K562 (cell line): ENCODE measurements around the gene PTPRR. TPM values are rescaled to one million over a fixed set of nuclear protein-coding genes. Genes with fewer than 3 reads are reported as not detected.
A peak's percentile ranks its signal among the peaks of the same experiment; 100 is the strongest.

ENCODE experiments used
- ATAC-seq: fragments of 200-7000 bp; cut with Tn5 transposase; 3 replicates; pipeline ENCODE4 v1.9.1; 2020; ENCODE audit warnings: moderate library complexity
- BruUV-seq: library from RNA; stranded (reverse); fragments of 400-500 nt; replicated peaks from 2 replicates; lab custom pipeline; 2021; lab: Mats Ljungman, UMichigan
- CTCF ChIA-PET: fragments of 300-600 bp; formaldehyde crosslinking; extraction: SDS; loops from one replicate; lab custom pipeline; 2021; ENCODE audit warnings: low intra/inter-chr PET ratio; lab: Yijun Ruan, JAX
- POLR2A ChIA-PET: fragments of 300-600, 350-650 bp; sonication (Branson Sonifier 250); formaldehyde crosslinking; extraction: SDS; loops from one replicate; lab custom pipeline; 2021; ENCODE audit warnings: antibody characterized with exemption, inconsistent platforms; lab: Yijun Ruan, JAX
- DNase-seq, 4 experiments: peaks; one replicate each; pipeline versions ENCODE4 v3.0.0 to v3.0.0-alpha.2; 2011 to 2018; ENCODE audit warnings: low spot score in 3 of 4, mixed read lengths in 3 of 4; ENCODE audit errors: extremely low read depth in 1 of 4
- FAIRE-seq: peaks from 2 replicates; lab custom pipeline; 2011; peaks lifted over from hg19 to GRCh38; lab: Jason Lieb, UNC
- H2AFZ ChIP-seq: 2 replicates; pipeline ENCODE4 v1.6.0; 2011; ENCODE audit warnings: low read depth, low read length, control low read depth, inconsistent platforms
- H3K27ac ChIP-seq: fragments of 200-600 bp; 3 replicates; pipeline ENCODE4 v1.8.0; 2011; ENCODE audit warnings: low read depth, mild to moderate bottlenecking, control low read depth, inconsistent platforms, low read length, moderate library complexity, mixed read lengths; ENCODE audit errors: extremely low read depth
- H3K27me3 ChIP-seq, 2 experiments: fragments of 300-600 bp in 1 of 2; 2 replicates in 1 of 2; 3 replicates in 1 of 2; pipeline versions ENCODE4 v1.6.0 to v1.8.0; 2011; ENCODE audit warnings: inconsistent platforms in 2 of 2, low read length in 2 of 2, mild to moderate bottlenecking in 1 of 2, mixed read lengths in 1 of 2, moderate library complexity in 1 of 2; ENCODE audit not compliant: control insufficient read depth in 2 of 2, insufficient read depth in 2 of 2
- H3K36me3 ChIP-seq: fragments of 300-600 bp; 3 replicates; pipeline ENCODE4 v1.8.0; 2011; ENCODE audit warnings: mild to moderate bottlenecking, low read length, inconsistent platforms; ENCODE audit not compliant: control insufficient read depth, insufficient read depth
- H3K4me1 ChIP-seq, 2 experiments: fragments of 200-600 bp in 1 of 2; replicated peaks in 1 of 2; 2 replicates in 1 of 2; 3 replicates in 1 of 2; pipeline versions ENCODE4 v1.5.1 to v1.8.0; 2011; ENCODE audit warnings: inconsistent platforms in 2 of 2, low read length in 2 of 2, mild to moderate bottlenecking in 1 of 2, mixed read lengths in 1 of 2, moderate library complexity in 1 of 2; ENCODE audit not compliant: control insufficient read depth in 2 of 2, insufficient read depth in 2 of 2
- H3K4me2 ChIP-seq: 2 replicates; pipeline ENCODE4 v1.6.1; 2011; ENCODE audit warnings: low read length, control low read depth, inconsistent platforms, mixed read lengths; ENCODE audit not compliant: insufficient read depth
- H3K4me3 ChIP-seq: fragments of 200-600 bp; sonication (generic), shearing (Covaris generic); 2 replicates; pipeline ENCODE4 v1.5.1; 2016; ENCODE audit warnings: control low read depth, inconsistent platforms
- H3K79me2 ChIP-seq: fragments of 200-600 bp; 3 replicates; pipeline ENCODE4 v1.8.0; 2011; ENCODE audit warnings: low read length, inconsistent platforms; ENCODE audit not compliant: control insufficient read depth, insufficient read depth
- H3K9ac ChIP-seq, 2 experiments: 2 replicates each; pipeline versions ENCODE4 v1.6.0 to v1.6.1; 2011; ENCODE audit warnings: low read depth in 2 of 2, low read length in 2 of 2, control low read depth in 1 of 2, inconsistent platforms in 1 of 2, mild to moderate bottlenecking in 1 of 2, mixed read lengths in 1 of 2; ENCODE audit not compliant: insufficient read depth in 1 of 2
- H3K9me1 ChIP-seq: one replicate; pipeline ENCODE4 v1.6.0; 2011; ENCODE audit warnings: inconsistent platforms, mild to moderate bottlenecking, low read length, moderate library complexity; ENCODE audit not compliant: control insufficient read depth, insufficient read depth
- H3K9me3 ChIP-seq: replicated peaks from 2 replicates; pipeline ENCODE4 v1.5.1; 2011; ENCODE audit warnings: low read depth, low read length, inconsistent platforms; ENCODE audit not compliant: control insufficient read depth, insufficient read depth
- H4K20me1 ChIP-seq: replicated peaks from 2 replicates; pipeline ENCODE4 v1.6.1; 2011; ENCODE audit warnings: low read length, inconsistent platforms, mixed read lengths; ENCODE audit not compliant: control insufficient read depth, insufficient read depth
- CBFA2T3 ChIP-seq: fragments of 450-650 bp; IDR thresholded peaks from 2 replicates; pipeline ENCODE4 v1.6.1; 2017
- CTCF ChIP-seq, 3 experiments: IDR thresholded peaks in 2 of 3; conservative IDR thresholded peaks in 1 of 3; 2 replicates each; pipeline ENCODE4 v1.5.1; 2011 to 2012; ENCODE audit warnings: low read length in 3 of 3, mild to moderate bottlenecking in 3 of 3, control low read depth in 2 of 3, improper control_type of control experiment in 1 of 3, inconsistent platforms in 1 of 3, low read depth in 1 of 3, mixed read lengths in 1 of 3, moderate library complexity in 1 of 3; ENCODE audit not compliant: insufficient read depth in 2 of 3
- DMBX1 ChIP-seq: fragments of 250-450 bp; sonication (Bioruptor Pico); IDR thresholded peaks from 2 replicates; pipeline ENCODE4 v1.8.0; 2022; ENCODE audit warnings: inconsistent platforms, mild to moderate bottlenecking, moderate library complexity, borderline replicate concordance
- E2F6 ChIP-seq, 2 experiments: IDR thresholded peaks; 2 replicates each; pipeline ENCODE4 v1.6.1; 2011; ENCODE audit warnings: borderline replicate concordance in 1 of 2, control low read depth in 1 of 2, low read depth in 1 of 2, low read length in 1 of 2, mild to moderate bottlenecking in 1 of 2, mixed read lengths in 1 of 2, moderate library complexity in 1 of 2; ENCODE audit not compliant: insufficient read depth in 1 of 2, insufficient read length in 1 of 2, poor library complexity in 1 of 2, severe bottlenecking in 1 of 2; ENCODE audit errors: extremely low read depth in 1 of 2
- GATAD2A ChIP-seq: fragments of 450-650 bp; IDR thresholded peaks from 2 replicates; pipeline ENCODE4 v1.6.1; 2017
- KDM1A ChIP-seq, 2 experiments: fragments of 450-650 bp; IDR thresholded peaks; 2 replicates each; pipeline ENCODE4 v1.6.1; 2016; ENCODE audit warnings: mild to moderate bottlenecking in 2 of 2
- MCM2 ChIP-seq: fragments of 450-650 bp; IDR thresholded peaks from 2 replicates; pipeline ENCODE4 v1.6.1; 2017; ENCODE audit warnings: low read depth, mild to moderate bottlenecking
- MED1 ChIP-seq: sonication (generic); formaldehyde crosslinking; IDR thresholded peaks from 2 replicates; pipeline ENCODE4 v1.8.1; 2023; ENCODE audit warnings: missing genetic modification reagents, borderline replicate concordance
- MYC ChIP-seq, 2 experiments: fragments of 250-450 bp in 1 of 2; sonication (Bioruptor Pico) in 1 of 2; IDR thresholded peaks; 2 replicates each; pipeline versions ENCODE4 v1.5.1 to v1.6.1; 2012 to 2021; ENCODE audit warnings: low read depth in 2 of 2, borderline replicate concordance in 1 of 2, improper control_type of control experiment in 1 of 2, low read length in 1 of 2, mild to moderate bottlenecking in 1 of 2, moderate library complexity in 1 of 2
- NCOR1 ChIP-seq: fragments of 450-650 bp; IDR thresholded peaks from 2 replicates; pipeline ENCODE4 v1.6.1; 2016; ENCODE audit warnings: mild to moderate bottlenecking, moderate library complexity
- PURB ChIP-seq: sonication (generic); formaldehyde crosslinking; IDR thresholded peaks from 2 replicates; pipeline ENCODE4 v1.9.0; 2021; ENCODE audit warnings: low read depth, mild to moderate bottlenecking, missing genetic modification reagents
- RAD21 ChIP-seq, 2 experiments: fragments of 250-450 bp in 1 of 2; fragments of 450-650 bp in 1 of 2; sonication (Bioruptor Pico) in 1 of 2; formaldehyde crosslinking in 1 of 2; IDR thresholded peaks in 1 of 2; conservative IDR thresholded peaks in 1 of 2; 2 replicates each; pipeline versions ENCODE4 v1.4.0 to v1.8.0; 2020 to 2022; ENCODE audit warnings: mild to moderate bottlenecking in 2 of 2, moderate library complexity in 1 of 2
- SMARCE1 ChIP-seq: fragments of 450-650 bp; IDR thresholded peaks from 2 replicates; pipeline ENCODE4 v1.7.1; 2016; ENCODE audit warnings: mild to moderate bottlenecking
- SOX6 ChIP-seq: fragments of 450-650 bp; IDR thresholded peaks from 2 replicates; pipeline ENCODE4 v1.6.1; 2014; ENCODE audit warnings: mild to moderate bottlenecking
- TBP ChIP-seq: optimal IDR thresholded peaks from 2 replicates; pipeline ENCODE3; 2011; ENCODE audit warnings: low read depth, low read length, improper control_type of control experiment
- TCF3 ChIP-seq: sonication (generic); formaldehyde crosslinking; IDR thresholded peaks from 2 replicates; pipeline ENCODE4 v1.4.0; 2020; ENCODE audit warnings: mild to moderate bottlenecking, missing genetic modification reagents
- WGBS: fragments of 100-300 bp; shearing (Covaris generic); methylation state at CpG from one replicate; pipeline ENCODE4 v1.1.6; 2016; ENCODE audit warnings: low coverage, mixed read lengths; ENCODE audit not compliant: insufficient coverage; ENCODE audit errors: missing lambda C conversion rate; 5-methylcytosine and 5-hydroxymethylcytosine counted together
- in situ Hi-C: fragments of 300-500 bp; cut with MboI; formaldehyde crosslinking; loops from 4 replicates; pipeline ENCODE4 v1.15.0; 2018; ENCODE audit warnings: inconsistent platforms, mixed read lengths
- intact Hi-C: fragments of 100-400 bp; cut with micrococcal nuclease; formaldehyde crosslinking; loops from 2 replicates; pipeline ENCODE4 v1.14.2; 2022
- polyA plus RNA-seq, 8 experiments: library from polyadenylated mRNA; depleted of rRNA in 4 of 8; stranded (reverse) in 5 of 8; unstranded in 3 of 8; fragments of >200 nt; fragmentation: Nextera tagmentation in 2 of 8; fragmentation: Illumina TruSeq in 1 of 8; extraction: Ambion mirVana in 2 of 8; extraction: Trizol in 1 of 8; gene quantifications; 2 replicates each; pipeline versions ENCODE4 v1.2.1 to v1.2.3, GENCODE V29; 2011 to 2014; ENCODE audit warnings: inconsistent platforms in 1 of 8, missing spikeins in 1 of 8
- total RNA-seq, 7 experiments: library from RNA; depleted of rRNA in 6 of 7; stranded (reverse); fragments of >200 nt in 6 of 7; fragmentation: Illumina TruSeq in 2 of 7; extraction: Trizol in 2 of 7; gene quantifications; 2 replicates each; pipeline versions ENCODE4 v1.2.1 to v1.2.3, GENCODE V29; 2011 to 2021; ENCODE audit warnings: low replicate concordance in 1 of 7

The PTPRR gene
- total and polyA plus RNA-seq, 9 of the 15 experiments (the other 6 are each of a cell fraction or from before 2014, with no cell fraction given), result 6.6 to 41.7 (median 12.3) TPM

GRCh38 chr12:70619471-70620152 is 300.9 kb downstream of the PTPRR start:
- Histone ChIP-seq H3K9me3 (no peaks in the 10 kb centered on the region), H3K27me3 (no peaks in the 10 kb centered on the region), H2AFZ (no peak overlapping the region; the same call in 1 of the 2 replicates), H4K20me1 (no peaks in the 10 kb centered on the region), H3K9ac (no peak overlapping the region), H3K79me2 (no peaks in the 10 kb centered on the region), H3K9me1 (no peaks in the 10 kb centered on the region), H3K27ac (peak overlapping the region; percentile 19; the same call in 1 of the 3 replicates), H3K4me3 (no peak overlapping the region), H3K4me1 (peaks cover 0 to 7% of the 10 kb centered on the region in 2 experiments; a peak in 3 of 5 replicates), H3K36me3 (peaks cover 13% of the 10 kb centered on the region; the same call in 1 of the 3 replicates), H3K4me2 (no peak overlapping the region)
- WGBS, result 30% methylated on average over 5 of the region's 5 CpGs
- intact Hi-C loops (no loop called here), in situ Hi-C loops (no loop called here)
- peak; percentile 86 for ATAC-seq
- FAIRE-seq, result peak; percentile 73
- ChIA-PET CTCF (interaction anchor here (0.6 kb wide), 1 partner anchor 9 kb away, joined by 5 read pairs; no protein-coding TSS in a partner anchor), POLR2A (interaction anchor here (0.8 to 1.3 kb wide), 4 partner anchors 13 to 31 kb away, joined by 3 to 5 read pairs (median 4); no protein-coding TSS in a partner anchor)
- no TSS peak for BruUV-seq
- peak in 3 of 4 experiments; percentile 14 to 64 (median 32) for DNase-seq
- TF ChIP-seq CBFA2T3 (peak; percentile 74), NCOR1 (peak; percentile 38; the same call in 1 of the 2 replicates), SMARCE1 (no peak), CTCF (IDR thresholded peaks at IDR 0.05 in 2 of 3, conservative IDR thresholded peaks at IDR 0.05 in 1 of 3; ENCODE audit: insufficient read depth in 2 of 3, low read depth in 1 of 3, low read length in 3 of 3) (0 out of 6 replicates have a peak, but pooled peaks of 1 of the 3 experiments have one; percentile 8), GATAD2A (no peak), MCM2 (no peak), DMBX1 (CRISPR knock-in tag) (no peak), RAD21 (CRISPR knock-in tag; conservative IDR thresholded peaks at IDR 0.05 in 1 of 2, IDR thresholded peaks at IDR 0.05 in 1 of 2) (peak in 1 of 2 experiments; percentile 45; a peak in 2 of 4 replicates), TBP (no peak), KDM1A (IDR thresholded peaks at IDR 0.05) (peak; percentile 26 to 32; a peak in 2 of 4 replicates), MED1 (CRISPR knock-in tag) (no peak), SOX6 (peak; percentile 46; the same call in 1 of the 2 replicates), MYC (IDR thresholded peaks at IDR 0.05; ENCODE audit: low read depth, low read length) (peak; percentile 43; the same call in 1 of the 2 replicates), MYC (CRISPR knock-in tag; IDR thresholded peaks at IDR 0.05; ENCODE audit: borderline replicate concordance, low read depth) (no peak), E2F6 (IDR thresholded peaks at IDR 0.05; ENCODE audit: borderline replicate concordance in 1 of 2, extremely low read depth in 1 of 2, insufficient read depth in 1 of 2, insufficient read length in 1 of 2, low read depth in 1 of 2, low read length in 1 of 2, poor library complexity in 1 of 2, severe bottlenecking in 1 of 2) (no peak), TCF3 (peak; percentile 17; the same call in 1 of the 2 replicates), PURB (CRISPR knock-in tag) (no peak)
